Neuronal stem cell (in vitro differentiated cells): ENCODE measurements around the gene TYMS.

Source experiments
- DNase-seq: peaks from one replicate; pipeline ENCODE4 v3.0.0-alpha.2; 2013; ENCODE audit warnings: low spot score
- H2AFZ ChIP-seq: one replicate; pipeline ENCODE4 v1.6.1; 2013; ENCODE audit warnings: mild to moderate bottlenecking, low read length, inconsistent platforms
- H2AK5ac ChIP-seq: 2 replicates; pipeline ENCODE4 v1.6.1; 2013; ENCODE audit warnings: low read depth, mild to moderate bottlenecking, inconsistent platforms, low read length, moderate library complexity, mixed read lengths
- H2BK120ac ChIP-seq: 2 replicates; pipeline ENCODE4 v1.6.1; 2013; ENCODE audit warnings: low read depth, mild to moderate bottlenecking, inconsistent platforms, low read length, moderate library complexity, mixed read lengths
- H2BK12ac ChIP-seq: one replicate; pipeline ENCODE4 v1.6.1; 2013; ENCODE audit warnings: low read length, inconsistent platforms
- H2BK15ac ChIP-seq: 2 replicates; pipeline ENCODE4 v1.6.1; 2013; ENCODE audit warnings: mild to moderate bottlenecking, low read length, inconsistent platforms, mixed read lengths
- H2BK5ac ChIP-seq: one replicate; pipeline ENCODE4 v1.6.1; 2013; ENCODE audit warnings: inconsistent platforms, mild to moderate bottlenecking, low read length, moderate library complexity
- H3K14ac ChIP-seq: one replicate; pipeline ENCODE4 v1.6.1; 2013; ENCODE audit warnings: low read length, inconsistent platforms
- H3K18ac ChIP-seq: 2 replicates; pipeline ENCODE4 v1.6.1; 2013; ENCODE audit warnings: low read length, inconsistent platforms
- H3K23ac ChIP-seq: 2 replicates; pipeline ENCODE4 v1.6.1; 2013; ENCODE audit warnings: low read depth, mild to moderate bottlenecking, mixed read lengths, low read length, inconsistent platforms; ENCODE audit not compliant: poor library complexity
- H3K27ac ChIP-seq: replicated peaks from 3 replicates; pipeline ENCODE4 v1.5.1; 2013; ENCODE audit warnings: low read length, inconsistent platforms
- H3K27me3 ChIP-seq, 3 experiments: 2 replicates each; pipeline ENCODE4 v1.6.1; 2013; ENCODE audit warnings: low read length in 3 of 3, mild to moderate bottlenecking in 2 of 3, inconsistent platforms in 1 of 3, low read depth in 1 of 3, mixed read lengths in 1 of 3, moderate library complexity in 1 of 3; ENCODE audit not compliant: control insufficient read depth in 3 of 3, insufficient read depth in 3 of 3
- H3K36me3 ChIP-seq, 2 donors: replicated peaks in 1 of 2; 2 replicates each; pipeline ENCODE4 v1.6.1; 2013; ENCODE audit warnings: low read length in 2 of 2; ENCODE audit not compliant: control insufficient read depth in 2 of 2, insufficient read depth in 2 of 2
- H3K4ac ChIP-seq: 2 replicates; pipeline ENCODE4 v1.6.1; 2013; ENCODE audit warnings: inconsistent platforms, mild to moderate bottlenecking, low read length, moderate library complexity
- H3K4me1 ChIP-seq, 2 donors: 1 replicate in 1 of 2; 2 replicates in 1 of 2; pipeline ENCODE4 v1.6.1; 2013; ENCODE audit warnings: low read length in 2 of 2, low read depth in 1 of 2; ENCODE audit not compliant: control insufficient read depth in 2 of 2, insufficient read depth in 1 of 2
- H3K4me2 ChIP-seq: one replicate; pipeline ENCODE4 v1.6.1; 2013; ENCODE audit warnings: mild to moderate bottlenecking, low read length, inconsistent platforms; ENCODE audit not compliant: insufficient read depth, poor library complexity, severe bottlenecking
- H3K4me3 ChIP-seq, 2 donors: 2 replicates each; pipeline ENCODE4 v1.5.1; 2013; ENCODE audit warnings: low read length in 2 of 2, mild to moderate bottlenecking in 2 of 2, inconsistent platforms in 1 of 2, moderate library complexity in 1 of 2
- H3K79me1 ChIP-seq: one replicate; pipeline ENCODE4 v1.6.1; 2013; ENCODE audit warnings: low read depth, mild to moderate bottlenecking, inconsistent platforms, low read length, moderate library complexity
- H3K9ac ChIP-seq: one replicate; pipeline ENCODE4 v1.6.1; 2013; ENCODE audit warnings: mild to moderate bottlenecking, low read depth, low read length, inconsistent platforms; ENCODE audit not compliant: poor library complexity
- H3K9me3 ChIP-seq, 2 donors: replicated peaks in 1 of 2; 2 replicates each; pipeline versions ENCODE3 to v1.6.1; 2013; ENCODE audit warnings: low read length in 2 of 2, mild to moderate bottlenecking in 2 of 2, inconsistent platforms in 1 of 2, low read depth in 1 of 2, mixed read lengths in 1 of 2, moderate library complexity in 1 of 2; ENCODE audit not compliant: control insufficient read depth in 2 of 2, insufficient read depth in 1 of 2
- H4K8ac ChIP-seq: one replicate; pipeline ENCODE4 v1.6.1; 2013; ENCODE audit warnings: low read depth, mild to moderate bottlenecking, inconsistent platforms, low read length, moderate library complexity
- H4K91ac ChIP-seq: one replicate; pipeline ENCODE4 v1.6.1; 2013; ENCODE audit warnings: low read length, low read depth, mild to moderate bottlenecking, inconsistent platforms; ENCODE audit not compliant: poor library complexity
- WGBS, 2 donors: extraction: QIAGEN DNeasy Blood & Tissue Kit; methylation state at CpG; one replicate each; pipeline ENCODE4 v1.1.7; 2013; ENCODE audit warnings: missing lambda C conversion rate in 2 of 2, mixed read lengths in 1 of 2; ENCODE audit not compliant: insufficient read length in 2 of 2, insufficient replicate concordance in 1 of 2; ENCODE audit errors: extremely low coverage in 2 of 2; 5-methylcytosine and 5-hydroxymethylcytosine counted together

Gene TYMS

GRCh38 chr18:678482-679182 lies 21.2 kb downstream of the TYMS start:
- Histone ChIP-seq H3K23ac (peak overlapping the region; percentile 78), H3K9me3 (no peaks in the 10 kb centered on the region), H3K4ac (no peak overlapping the region), H3K9ac (peak overlapping the region; percentile 31), H2BK5ac (no peak overlapping the region), H3K27ac (no peak overlapping the region), H2BK15ac (no peak overlapping the region), H2BK12ac (no peak overlapping the region), H3K4me3 (no peak overlapping the region), H3K14ac (no peak overlapping the region), H3K27me3 (no peaks in the 10 kb centered on the region), H3K36me3 (peaks cover 8 to 39% of the 10 kb centered on the region in 2 donors), H3K79me1 (no peaks in the 10 kb centered on the region), H4K8ac (no peak overlapping the region), H4K91ac (no peak overlapping the region), H3K18ac (peak overlapping the region; percentile 44), H3K4me1 (peaks cover 0 to 2% of the 10 kb centered on the region in 2 donors), H3K4me2 (no peak overlapping the region), H2BK120ac (no peak overlapping the region), H2AFZ (no peak overlapping the region), H2AK5ac (no peak overlapping the region)
- WGBS, 2 donors = no CpG with 5 or more reads among the region's 15 CpGs
- no peak for DNase-seq

- peaks cover 8 to 31% of the 10 kb centered on the region in 2 donors for H3K36me3 ChIP-seq
- no peak overlapping the region for H3K18ac ChIP-seq
- no peak overlapping the region for H2BK15ac ChIP-seq
- H4K91ac ChIP-seq = no peak overlapping the region
- H3K4me2 ChIP-seq = no peak overlapping the region
- H3K14ac ChIP-seq = no peak overlapping the region
- H2BK120ac ChIP-seq = no peak overlapping the region
- no peak overlapping the region for H4K8ac ChIP-seq
- H3K9me3 ChIP-seq = no peaks in the 10 kb centered on the region
- peaks cover 0 to 2% of the 10 kb centered on the region in 2 donors for H3K4me1 ChIP-seq
- no peak for DNase-seq
- H2AFZ ChIP-seq = no peak overlapping the region
- H2BK12ac ChIP-seq = no peak overlapping the region
- H3K27me3 ChIP-seq = no peaks in the 10 kb centered on the region
- WGBS, 2 donors = no CpG with 5 or more reads among the region's 4 CpGs
- H3K23ac ChIP-seq = peak overlapping the region; percentile 32
- no peak overlapping the region for H3K27ac ChIP-seq
- H2BK5ac ChIP-seq = no peak overlapping the region
- H3K79me1 ChIP-seq = no peaks in the 10 kb centered on the region
- no peak overlapping the region for H3K9ac ChIP-seq
- no peak overlapping the region for H3K4ac ChIP-seq
- H2AK5ac ChIP-seq = no peak overlapping the region
- H3K4me3 ChIP-seq = no peak overlapping the region
Observed at GRCh38 chr18:679516-679915, 22.1 kb downstream of the TYMS start.

GRCh38 chr18:680392-680791 lies 22.9 kb downstream of the TYMS start:
- no peak for DNase-seq
- Histone ChIP-seq H3K27me3 (no peaks in the 10 kb centered on the region), H3K9ac (no peak overlapping the region), H2BK15ac (no peak overlapping the region), H3K4me2 (no peak overlapping the region), H4K8ac (no peak overlapping the region), H3K36me3 (peaks cover 8 to 23% of the 10 kb centered on the region in 2 donors), H3K4me1 (peaks cover 0 to 2% of the 10 kb centered on the region in 2 donors), H3K4ac (no peak overlapping the region), H3K18ac (no peak overlapping the region), H3K9me3 (no peaks in the 10 kb centered on the region), H2BK5ac (no peak overlapping the region), H3K23ac (no peak overlapping the region), H3K79me1 (no peaks in the 10 kb centered on the region), H2AK5ac (no peak overlapping the region), H3K14ac (no peak overlapping the region), H2BK120ac (no peak overlapping the region), H3K27ac (no peak overlapping the region), H4K91ac (no peak overlapping the region), H3K4me3 (no peak overlapping the region), H2BK12ac (no peak overlapping the region), H2AFZ (no peak overlapping the region)
- no CpG with 5 or more reads among the region's 4 CpGs for WGBS, 2 donors

- Histone ChIP-seq H3K18ac (no peak overlapping the region), H3K36me3 (peaks cover 4 to 7% of the 10 kb centered on the region in 2 donors), H2AK5ac (no peak overlapping the region), H2BK120ac (no peak overlapping the region), H3K9me3 (no peaks in the 10 kb centered on the region), H2BK12ac (no peak overlapping the region), H3K27ac (no peak overlapping the region), H4K91ac (no peak overlapping the region), H3K4me3 (no peak overlapping the region), H3K4ac (no peak overlapping the region), H4K8ac (no peak overlapping the region), H3K4me1 (peaks cover 9 to 10% of the 10 kb centered on the region in 2 donors), H2BK15ac (no peak overlapping the region), H2AFZ (no peak overlapping the region), H3K4me2 (no peak overlapping the region), H3K14ac (no peak overlapping the region), H2BK5ac (no peak overlapping the region), H3K27me3 (no peaks in the 10 kb centered on the region), H3K79me1 (no peaks in the 10 kb centered on the region), H3K9ac (no peak overlapping the region), H3K23ac (no peak overlapping the region)
- DNase-seq = no peak
- whole genome bisulfite sequencing, 2 donors = no CpG with 5 or more reads among the region's 5 CpGs
Observed at GRCh38 chr18:681985-682384, 24.5 kb downstream of the TYMS start.
